HepG2 (cell line): ENCODE measurements around the gene PTMA. TPM values are rescaled to one million over a fixed set of nuclear protein-coding genes. Genes with fewer than 3 reads are reported as not detected.
A peak's percentile ranks its signal among the peaks of the same experiment; 100 is the strongest.

Source experiments
- ARID4A ChIP-seq: sonication (generic); formaldehyde crosslinking; IDR thresholded peaks from 2 replicates; pipeline ENCODE4 v1.5.0; 2020; ENCODE audit warnings: mild to moderate bottlenecking, missing genetic modification reagents, borderline replicate concordance
- EED ChIP-seq: sonication (generic); formaldehyde crosslinking; IDR thresholded peaks from 2 replicates; pipeline ENCODE4 v1.5.0; 2020; ENCODE audit warnings: mild to moderate bottlenecking, missing genetic modification reagents
- GATA4 ChIP-seq: sonication (generic); IDR thresholded peaks from 2 replicates; pipeline ENCODE4 v1.6.1; 2016; ENCODE audit warnings: antibody characterized with exemption, low read depth, borderline replicate concordance
- SSRP1 ChIP-seq: IDR thresholded peaks from 2 replicates; pipeline ENCODE4 v1.6.1; 2016; ENCODE audit warnings: control low read depth
- TEAD2 ChIP-seq: sonication (generic); formaldehyde crosslinking; IDR thresholded peaks from 2 replicates; pipeline ENCODE4 v1.9.0; 2021; ENCODE audit warnings: missing genetic modification reagents
- THAP7 ChIP-seq: sonication (generic); formaldehyde crosslinking; IDR thresholded peaks from 2 replicates; pipeline ENCODE4 v1.8.1; 2023; ENCODE audit warnings: mild to moderate bottlenecking, missing genetic modification reagents
- TOE1 ChIP-seq: sonication (generic); formaldehyde crosslinking; IDR thresholded peaks from 2 replicates; pipeline ENCODE4 v1.4.0; 2020; ENCODE audit warnings: mild to moderate bottlenecking, missing genetic modification reagents
- ZBTB4 ChIP-seq: sonication (generic); formaldehyde crosslinking; IDR thresholded peaks from 2 replicates; pipeline ENCODE4 v1.4.0; 2020; ENCODE audit warnings: missing genetic modification reagents, mild to moderate bottlenecking, borderline replicate concordance
- ZBTB46 ChIP-seq: sonication (generic); formaldehyde crosslinking; IDR thresholded peaks from 2 replicates; pipeline ENCODE4 v1.4.0; 2020; ENCODE audit warnings: mild to moderate bottlenecking, missing genetic modification reagents, borderline replicate concordance
- ZNF441 ChIP-seq: sonication (generic); formaldehyde crosslinking; IDR thresholded peaks from 2 replicates; pipeline ENCODE4 v1.7.0; 2021; ENCODE audit warnings: missing genetic modification reagents, borderline replicate concordance
- ZNF781 ChIP-seq: sonication (generic); formaldehyde crosslinking; IDR thresholded peaks from 2 replicates; pipeline ENCODE4 v1.5.1; 2020; ENCODE audit warnings: borderline replicate concordance, mild to moderate bottlenecking, missing genetic modification reagents; ENCODE audit errors: not compliant biosample characterization
- polyA plus RNA-seq, 8 experiments: library from polyadenylated mRNA; depleted of rRNA in 3 of 8; stranded (reverse) in 7 of 8; unstranded in 1 of 8; fragments of >200 nt; fragmentation: Illumina TruSeq in 4 of 8; extraction: Trizol in 4 of 8; gene quantifications; 2 replicates each; pipeline versions ENCODE4 v1.2.1 to v1.2.3, GENCODE V29; 2011 to 2016; ENCODE audit warnings: low read depth in 4 of 8, missing spikeins in 1 of 8, mixed read lengths in 1 of 8; ENCODE audit not compliant: insufficient read depth in 1 of 8
- total RNA-seq, 5 experiments: library from RNA; depleted of rRNA; stranded (reverse); fragments of >200 nt; fragmentation: Illumina TruSeq; extraction: Trizol; gene quantifications; 2 replicates each; pipeline ENCODE4 v1.2.3, GENCODE V29; 2016; ENCODE audit warnings: low read depth in 1 of 5
- TF ChIP-seq, protein P1 (sequence below): sonication (generic); formaldehyde crosslinking; IDR thresholded peaks from 2 replicates; pipeline ENCODE4 v1.9.0; 2022; ENCODE audit warnings: low read depth, missing genetic modification reagents
- TF ChIP-seq, protein P2 (sequence below): sonication (generic); formaldehyde crosslinking; IDR thresholded peaks from 2 replicates; pipeline ENCODE4 v1.5.1; 2020; ENCODE audit warnings: missing genetic modification reagents, mild to moderate bottlenecking, borderline replicate concordance

Gene PTMA
- total and polyA plus RNA-seq, 2 of the 13 experiments (the other 11 are each of a cell fraction or from before 2014, with no cell fraction given): 190 to 1,086 TPM

- TF ChIP-seq, protein P1, sequence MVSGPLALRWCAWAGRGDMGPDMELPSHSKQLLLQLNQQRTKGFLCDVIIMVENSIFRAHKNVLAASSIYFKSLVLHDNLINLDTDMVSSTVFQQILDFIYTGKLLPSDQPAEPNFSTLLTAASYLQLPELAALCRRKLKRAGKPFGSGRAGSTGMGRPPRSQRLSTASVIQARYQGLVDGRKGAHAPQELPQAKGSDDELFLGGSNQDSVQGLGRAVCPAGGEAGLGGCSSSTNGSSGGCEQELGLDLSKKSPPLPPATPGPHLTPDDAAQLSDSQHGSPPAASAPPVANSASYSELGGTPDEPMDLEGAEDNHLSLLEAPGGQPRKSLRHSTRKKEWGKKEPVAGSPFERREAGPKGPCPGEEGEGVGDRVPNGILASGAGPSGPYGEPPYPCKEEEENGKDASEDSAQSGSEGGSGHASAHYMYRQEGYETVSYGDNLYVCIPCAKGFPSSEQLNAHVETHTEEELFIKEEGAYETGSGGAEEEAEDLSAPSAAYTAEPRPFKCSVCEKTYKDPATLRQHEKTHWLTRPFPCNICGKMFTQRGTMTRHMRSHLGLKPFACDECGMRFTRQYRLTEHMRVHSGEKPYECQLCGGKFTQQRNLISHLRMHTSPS: peak; percentile 84
- TF ChIP-seq TEAD2 (no peak), ZNF781 (peak; percentile 38), ZNF441 (no peak; the same call in 1 of the 2 replicates), TOE1 (CRISPR knock-in tag) (peak; percentile 49; the same call in 1 of the 2 replicates), ARID4A (no peak; the same call in 1 of the 2 replicates), SSRP1 (CRISPR knock-in tag) (no peak), GATA4 (no peak), THAP7 (CRISPR knock-in tag) (0 out of 2 replicates have a peak, but pooled peaks have one; percentile 29), ZBTB46 (CRISPR knock-in tag) (no peak), EED (CRISPR knock-in tag) (peak; percentile 62; the same call in 1 of the 2 replicates), ZBTB4 (CRISPR knock-in tag) (0 out of 2 replicates have a peak, but pooled peaks have one; percentile 38)
- TF ChIP-seq, protein P2, sequence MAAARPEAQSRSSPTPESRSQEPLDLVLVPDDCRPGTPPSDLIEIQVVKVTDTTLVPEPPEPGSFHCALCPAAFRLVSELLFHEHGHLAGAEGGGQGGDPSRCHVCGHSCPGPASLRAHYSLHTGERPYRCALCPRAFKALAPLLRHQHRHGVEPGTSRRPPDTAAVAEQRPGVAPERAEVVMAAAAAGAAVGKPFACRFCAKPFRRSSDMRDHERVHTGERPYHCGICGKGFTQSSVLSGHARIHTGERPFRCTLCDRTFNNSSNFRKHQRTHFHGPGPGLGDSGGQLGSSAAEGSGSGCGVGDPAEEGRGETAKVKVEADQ (CRISPR knock-in tag): 0 out of 2 replicates have a peak, but pooled peaks have one; percentile 67
Measured at GRCh38 chr2:231701456-231702373, 6.6 kb upstream of the PTMA start (continued).
